ENCODE measurements around the gene CATSPERZ.

GRCh38 chr11:64349025-64349387 is 48.8 kb downstream of the CATSPERZ start:
- TF ChIP-seq RAD21 (conservative IDR thresholded peaks at IDR 0.05) (no peak), TAF1 (IDR thresholded peaks at IDR 0.05; ENCODE audit: low read depth) (no peak)
- TF ChIP-seq, protein P1, sequence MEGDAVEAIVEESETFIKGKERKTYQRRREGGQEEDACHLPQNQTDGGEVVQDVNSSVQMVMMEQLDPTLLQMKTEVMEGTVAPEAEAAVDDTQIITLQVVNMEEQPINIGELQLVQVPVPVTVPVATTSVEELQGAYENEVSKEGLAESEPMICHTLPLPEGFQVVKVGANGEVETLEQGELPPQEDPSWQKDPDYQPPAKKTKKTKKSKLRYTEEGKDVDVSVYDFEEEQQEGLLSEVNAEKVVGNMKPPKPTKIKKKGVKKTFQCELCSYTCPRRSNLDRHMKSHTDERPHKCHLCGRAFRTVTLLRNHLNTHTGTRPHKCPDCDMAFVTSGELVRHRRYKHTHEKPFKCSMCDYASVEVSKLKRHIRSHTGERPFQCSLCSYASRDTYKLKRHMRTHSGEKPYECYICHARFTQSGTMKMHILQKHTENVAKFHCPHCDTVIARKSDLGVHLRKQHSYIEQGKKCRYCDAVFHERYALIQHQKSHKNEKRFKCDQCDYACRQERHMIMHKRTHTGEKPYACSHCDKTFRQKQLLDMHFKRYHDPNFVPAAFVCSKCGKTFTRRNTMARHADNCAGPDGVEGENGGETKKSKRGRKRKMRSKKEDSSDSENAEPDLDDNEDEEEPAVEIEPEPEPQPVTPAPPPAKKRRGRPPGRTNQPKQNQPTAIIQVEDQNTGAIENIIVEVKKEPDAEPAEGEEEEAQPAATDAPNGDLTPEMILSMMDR (IDR thresholded peaks at IDR 0.05; ENCODE audit: poor library complexity, severe bottlenecking), result no peak
- TF ChIP-seq, protein P2, sequence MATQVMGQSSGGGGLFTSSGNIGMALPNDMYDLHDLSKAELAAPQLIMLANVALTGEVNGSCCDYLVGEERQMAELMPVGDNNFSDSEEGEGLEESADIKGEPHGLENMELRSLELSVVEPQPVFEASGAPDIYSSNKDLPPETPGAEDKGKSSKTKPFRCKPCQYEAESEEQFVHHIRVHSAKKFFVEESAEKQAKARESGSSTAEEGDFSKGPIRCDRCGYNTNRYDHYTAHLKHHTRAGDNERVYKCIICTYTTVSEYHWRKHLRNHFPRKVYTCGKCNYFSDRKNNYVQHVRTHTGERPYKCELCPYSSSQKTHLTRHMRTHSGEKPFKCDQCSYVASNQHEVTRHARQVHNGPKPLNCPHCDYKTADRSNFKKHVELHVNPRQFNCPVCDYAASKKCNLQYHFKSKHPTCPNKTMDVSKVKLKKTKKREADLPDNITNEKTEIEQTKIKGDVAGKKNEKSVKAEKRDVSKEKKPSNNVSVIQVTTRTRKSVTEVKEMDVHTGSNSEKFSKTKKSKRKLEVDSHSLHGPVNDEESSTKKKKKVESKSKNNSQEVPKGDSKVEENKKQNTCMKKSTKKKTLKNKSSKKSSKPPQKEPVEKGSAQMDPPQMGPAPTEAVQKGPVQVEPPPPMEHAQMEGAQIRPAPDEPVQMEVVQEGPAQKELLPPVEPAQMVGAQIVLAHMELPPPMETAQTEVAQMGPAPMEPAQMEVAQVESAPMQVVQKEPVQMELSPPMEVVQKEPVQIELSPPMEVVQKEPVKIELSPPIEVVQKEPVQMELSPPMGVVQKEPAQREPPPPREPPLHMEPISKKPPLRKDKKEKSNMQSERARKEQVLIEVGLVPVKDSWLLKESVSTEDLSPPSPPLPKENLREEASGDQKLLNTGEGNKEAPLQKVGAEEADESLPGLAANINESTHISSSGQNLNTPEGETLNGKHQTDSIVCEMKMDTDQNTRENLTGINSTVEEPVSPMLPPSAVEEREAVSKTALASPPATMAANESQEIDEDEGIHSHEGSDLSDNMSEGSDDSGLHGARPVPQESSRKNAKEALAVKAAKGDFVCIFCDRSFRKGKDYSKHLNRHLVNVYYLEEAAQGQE (IDR thresholded peaks at IDR 0.05; ENCODE audit: borderline replicate concordance), result no peak

Data from neural cell (in vitro differentiated cells).